ENCODE results near the gene PSMD5.

Gene PSMD5

GRCh38 chr9:120873512-120873911, 30.8 kb upstream of the PSMD5 start:
- no peak for TF ChIP-seq CTCF (conservative IDR thresholded peaks at IDR 0.05)
- TF ChIP-seq ZFX (IDR thresholded peaks at IDR 0.05), result no peak
- no peak overlapping the region for H3K27ac ChIP-seq

- no peak for TF ChIP-seq CTCF (conservative IDR thresholded peaks at IDR 0.05)
- no peak for TF ChIP-seq ZFX (IDR thresholded peaks at IDR 0.05)
- no peak overlapping the region for H3K27ac ChIP-seq
Measured at GRCh38 chr9:120872791-120873502, 30.2 kb upstream of the PSMD5 start.

- TF ChIP-seq ZFX (IDR thresholded peaks at IDR 0.05) (no peak), CTCF (conservative IDR thresholded peaks at IDR 0.05) (no peak)
- no peak overlapping the region for H3K27ac ChIP-seq
Measured at GRCh38 chr9:120870206-120870605, 27.5 kb upstream of the PSMD5 start.

GRCh38 chr9:120869726-120870125, 27.0 kb upstream of the PSMD5 start:
- no peak overlapping the region for H3K27ac ChIP-seq
- TF ChIP-seq ZFX (IDR thresholded peaks at IDR 0.05) (no peak), CTCF (conservative IDR thresholded peaks at IDR 0.05) (no peak)

- peak overlapping the region; percentile 53 for H3K27ac ChIP-seq
- TF ChIP-seq CTCF (conservative IDR thresholded peaks at IDR 0.05) (peak; percentile 56), ZFX (IDR thresholded peaks at IDR 0.05) (no peak)
Measured at GRCh38 chr9:120869360-120869687, 26.6 kb upstream of the PSMD5 start.

- peak overlapping the region; percentile 55 for H3K27ac ChIP-seq
- no peak for TF ChIP-seq ZFX (IDR thresholded peaks at IDR 0.05)
- TF ChIP-seq CTCF (conservative IDR thresholded peaks at IDR 0.05), result peak; percentile 76
Measured at GRCh38 chr9:120868676-120869359, 26.1 kb upstream of the PSMD5 start.

GRCh38 chr9:120868339-120868675, 25.6 kb upstream of the PSMD5 start:
- H3K27ac ChIP-seq, result peak overlapping the region; percentile 55
- TF ChIP-seq ZFX (IDR thresholded peaks at IDR 0.05) (no peak), CTCF (conservative IDR thresholded peaks at IDR 0.05) (no peak)

All from C4-2B (cell line).